H9 (cell line): ENCODE measurements around the gene CEACAM18. TPM values are rescaled to one million over a fixed set of nuclear protein-coding genes. Genes with fewer than 3 reads are reported as not detected.

Source experiments
- DNase-seq: peaks from one replicate; pipeline ENCODE4 v3.0.0-alpha.2; 2017
- H2AFZ ChIP-seq: one replicate; pipeline ENCODE4 v1.6.1; 2013; ENCODE audit warnings: mild to moderate bottlenecking, low read length, control low read depth, moderate library complexity
- H2AK5ac ChIP-seq: 2 replicates; pipeline ENCODE4 v1.6.1; 2013; ENCODE audit warnings: low read length, control low read depth, mixed read lengths; ENCODE audit not compliant: insufficient read length
- H2BK120ac ChIP-seq: one replicate; pipeline ENCODE4 v1.6.1; 2013; ENCODE audit warnings: low read depth, mild to moderate bottlenecking, low read length, control low read depth, inconsistent platforms; ENCODE audit not compliant: poor library complexity, severe bottlenecking
- H2BK12ac ChIP-seq: 2 replicates; pipeline ENCODE4 v1.6.1; 2013; ENCODE audit warnings: low read length, control low read depth, mixed read lengths, low read depth; ENCODE audit not compliant: insufficient read length
- H2BK15ac ChIP-seq: 2 replicates; pipeline ENCODE4 v1.6.1; 2013; ENCODE audit warnings: low read depth, low read length, control low read depth
- H2BK20ac ChIP-seq: one replicate; pipeline ENCODE4 v1.6.1; 2013; ENCODE audit warnings: low read depth, mild to moderate bottlenecking, low read length, control low read depth, inconsistent platforms; ENCODE audit not compliant: poor library complexity, severe bottlenecking
- H2BK5ac ChIP-seq: 2 replicates; pipeline ENCODE4 v1.6.1; 2013; ENCODE audit warnings: low read length, control low read depth, mixed read lengths; ENCODE audit not compliant: insufficient read length
- H3K14ac ChIP-seq: 2 replicates; pipeline ENCODE4 v1.6.1; 2013; ENCODE audit warnings: low read length, control low read depth; ENCODE audit not compliant: insufficient read depth
- H3K18ac ChIP-seq: 2 replicates; pipeline ENCODE4 v1.6.1; 2013; ENCODE audit warnings: low read depth, mild to moderate bottlenecking, mixed read lengths, low read length, control low read depth; ENCODE audit not compliant: insufficient read length
- H3K23ac ChIP-seq: 2 replicates; pipeline ENCODE4 v1.6.1; 2013; ENCODE audit warnings: low read length, control low read depth, mixed read lengths, low read depth; ENCODE audit not compliant: insufficient read length
- H3K23me2 ChIP-seq: 2 replicates; pipeline ENCODE4 v1.6.1; 2013; ENCODE audit warnings: low read depth, mild to moderate bottlenecking, mixed read lengths, low read length, control low read depth; ENCODE audit not compliant: insufficient read length, poor library complexity, severe bottlenecking
- H3K27ac ChIP-seq: 2 replicates; pipeline ENCODE4 v1.5.1; 2013; ENCODE audit warnings: low read length, control low read depth, mixed read lengths, low read depth; ENCODE audit not compliant: insufficient read length
- H3K27me3 ChIP-seq: 2 replicates; pipeline ENCODE4 v1.6.1; 2013; ENCODE audit warnings: low read length, control low read depth, inconsistent platforms; ENCODE audit not compliant: insufficient read depth
- H3K4ac ChIP-seq: 2 replicates; pipeline ENCODE4 v1.6.1; 2013; ENCODE audit warnings: low read depth, mild to moderate bottlenecking, control low read depth, inconsistent platforms, low read length, moderate library complexity
- H3K4me1 ChIP-seq: 2 replicates; pipeline ENCODE4 v1.6.1; 2013; ENCODE audit warnings: low read length, control low read depth, inconsistent platforms; ENCODE audit not compliant: insufficient read depth
- H3K4me2 ChIP-seq: 2 replicates; pipeline ENCODE4 v1.6.1; 2013; ENCODE audit warnings: low read length, control low read depth, mixed read lengths; ENCODE audit not compliant: insufficient read length, insufficient read depth
- H3K56ac ChIP-seq: 2 replicates; pipeline ENCODE4 v1.6.1; 2013; ENCODE audit warnings: low read depth, mild to moderate bottlenecking, mixed read lengths, low read length, control low read depth; ENCODE audit not compliant: insufficient read length
- H3K79me1 ChIP-seq: 2 replicates; pipeline ENCODE4 v1.6.1; 2013; ENCODE audit warnings: low read depth, mild to moderate bottlenecking, moderate library complexity, low read length, control low read depth, inconsistent platforms; ENCODE audit not compliant: insufficient read depth, poor library complexity, severe bottlenecking
- H3K79me2 ChIP-seq: 2 replicates; pipeline ENCODE4 v1.6.1; 2013; ENCODE audit warnings: low read length, control low read depth, inconsistent platforms; ENCODE audit not compliant: insufficient read depth
- H3K9ac ChIP-seq: 2 replicates; pipeline ENCODE4 v1.6.1; 2013; ENCODE audit warnings: low read length, control low read depth, mixed read lengths; ENCODE audit not compliant: insufficient read length; ENCODE audit errors: extremely low read depth
- H3K9me3 ChIP-seq: one replicate; pipeline ENCODE4 v1.6.1; 2013; ENCODE audit warnings: low read depth, low read length, inconsistent platforms; ENCODE audit not compliant: control insufficient read depth
- H3T11ph ChIP-seq: one replicate; pipeline ENCODE4 v1.6.1; 2013; ENCODE audit warnings: mild to moderate bottlenecking, low read length, control low read depth, inconsistent platforms
- H4K20me1 ChIP-seq: one replicate; pipeline ENCODE4 v1.6.1; 2013; ENCODE audit not compliant: control insufficient read depth, insufficient read length, insufficient read depth
- H4K5ac ChIP-seq: 2 replicates; pipeline ENCODE4 v1.6.1; 2013; ENCODE audit warnings: low read depth, mild to moderate bottlenecking, mixed read lengths, low read length, control low read depth; ENCODE audit not compliant: insufficient read length
- H4K8ac ChIP-seq: replicated peaks from 2 replicates; pipeline ENCODE4 v1.6.1; 2013; ENCODE audit warnings: low read length, control low read depth, mixed read lengths, low read depth; ENCODE audit not compliant: insufficient read length
- H4K91ac ChIP-seq: 2 replicates; pipeline ENCODE4 v1.6.1; 2013; ENCODE audit warnings: low read depth, mild to moderate bottlenecking, moderate library complexity, mixed read lengths, low read length, control low read depth; ENCODE audit not compliant: insufficient read length
- H3K27ac Mint-ChIP-seq, 3 experiments: 2 replicates in 2 of 3; 3 replicates in 1 of 3; pipeline ENCODE4 v1.8.0; 2020 to 2021; ENCODE audit warnings: mixed read lengths in 3 of 3, mild to moderate bottlenecking in 1 of 3, moderate library complexity in 1 of 3
- H3K27me3 Mint-ChIP-seq: 2 replicates; pipeline ENCODE4 v1.8.0; 2021; ENCODE audit warnings: low read depth, mild to moderate bottlenecking, moderate library complexity, mixed read lengths
- H3K36me3 Mint-ChIP-seq, 3 experiments: 2 replicates in 2 of 3; 3 replicates in 1 of 3; pipeline ENCODE4 v1.8.0; 2020 to 2021; ENCODE audit warnings: low read depth in 3 of 3, mixed read lengths in 3 of 3; ENCODE audit not compliant: insufficient read depth in 1 of 3
- H3K4me1 Mint-ChIP-seq, 2 experiments: 2 replicates each; pipeline ENCODE4 v1.8.0; 2020; ENCODE audit warnings: mixed read lengths in 2 of 2
- H3K4me3 Mint-ChIP-seq, 2 experiments: 2 replicates in 1 of 2; 3 replicates in 1 of 2; pipeline ENCODE4 v1.8.0; 2020 to 2021; ENCODE audit warnings: mild to moderate bottlenecking in 2 of 2, mixed read lengths in 2 of 2, moderate library complexity in 1 of 2
- H3K9me3 Mint-ChIP-seq, 2 experiments: 2 replicates in 1 of 2; 3 replicates in 1 of 2; pipeline ENCODE4 v1.8.0; 2020; ENCODE audit warnings: mild to moderate bottlenecking in 2 of 2, mixed read lengths in 2 of 2, moderate library complexity in 1 of 2
- whole genome bisulfite sequencing: extraction: QIAGEN DNeasy Blood & Tissue Kit; methylation state at CpG from one replicate; pipeline ENCODE4 v1.1.7; 2013; ENCODE audit warnings: missing lambda C conversion rate, low lambda C conversion rate, mixed read lengths; ENCODE audit not compliant: insufficient read length; ENCODE audit errors: extremely low coverage; 5-methylcytosine and 5-hydroxymethylcytosine counted together
- total RNA-seq: library from RNA; stranded (reverse); gene quantifications from 2 replicates; pipeline ENCODE4 v1.2.1, GENCODE V29; 2021
- TF ChIP-seq, protein P1 (sequence below): fragments of 200-600 bp; sonication (generic); conservative IDR thresholded peaks from 3 replicates; pipeline ENCODE4 v1.8.0; 2021; ENCODE audit warnings: antibody characterized with exemption, mild to moderate bottlenecking

The CEACAM18 gene
- total RNA-seq, 1 experiment from 2014 or later, result not detected

- Histone ChIP-seq H4K8ac (no peak overlapping the region), H3K9me3 (no peaks in the 10 kb centered on the region), H4K20me1 (no peaks in the 10 kb centered on the region), H3K4ac (no peak overlapping the region), H3K27me3 (no peaks in the 10 kb centered on the region), H3K23ac (no peak overlapping the region), H3K27ac (no peak overlapping the region), H3K14ac (no peak overlapping the region), H2AK5ac (no peak overlapping the region), H2BK120ac (no peak overlapping the region), H3K79me1 (no peaks in the 10 kb centered on the region), H4K5ac (no peak overlapping the region), H3K18ac (no peak overlapping the region), H3T11ph (no peak overlapping the region), H2BK12ac (no peak overlapping the region), H4K91ac (no peak overlapping the region), H2BK15ac (no peak overlapping the region), H3K56ac (no peak overlapping the region), H3K4me2 (no peak overlapping the region), H3K9ac (no peak overlapping the region), H3K23me2 (no peaks in the 10 kb centered on the region), H2AFZ (no peak overlapping the region), H3K79me2 (no peaks in the 10 kb centered on the region), H2BK5ac (no peak overlapping the region), H3K4me1 (no peaks in the 10 kb centered on the region), H2BK20ac (no peak overlapping the region)
- TF ChIP-seq, protein P1, sequence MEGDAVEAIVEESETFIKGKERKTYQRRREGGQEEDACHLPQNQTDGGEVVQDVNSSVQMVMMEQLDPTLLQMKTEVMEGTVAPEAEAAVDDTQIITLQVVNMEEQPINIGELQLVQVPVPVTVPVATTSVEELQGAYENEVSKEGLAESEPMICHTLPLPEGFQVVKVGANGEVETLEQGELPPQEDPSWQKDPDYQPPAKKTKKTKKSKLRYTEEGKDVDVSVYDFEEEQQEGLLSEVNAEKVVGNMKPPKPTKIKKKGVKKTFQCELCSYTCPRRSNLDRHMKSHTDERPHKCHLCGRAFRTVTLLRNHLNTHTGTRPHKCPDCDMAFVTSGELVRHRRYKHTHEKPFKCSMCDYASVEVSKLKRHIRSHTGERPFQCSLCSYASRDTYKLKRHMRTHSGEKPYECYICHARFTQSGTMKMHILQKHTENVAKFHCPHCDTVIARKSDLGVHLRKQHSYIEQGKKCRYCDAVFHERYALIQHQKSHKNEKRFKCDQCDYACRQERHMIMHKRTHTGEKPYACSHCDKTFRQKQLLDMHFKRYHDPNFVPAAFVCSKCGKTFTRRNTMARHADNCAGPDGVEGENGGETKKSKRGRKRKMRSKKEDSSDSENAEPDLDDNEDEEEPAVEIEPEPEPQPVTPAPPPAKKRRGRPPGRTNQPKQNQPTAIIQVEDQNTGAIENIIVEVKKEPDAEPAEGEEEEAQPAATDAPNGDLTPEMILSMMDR, result no peak
- Mint-ChIP-seq H3K27me3 (peaks cover 37% of the 10 kb centered on the region), H3K4me1 (no peaks in the 10 kb centered on the region), H3K27ac (no peak overlapping the region), H3K9me3 (peaks cover 12 to 87% of the 10 kb centered on the region in 2 experiments), H3K4me3 (no peak overlapping the region), H3K36me3 (peaks cover 0 to 4% (median 0%) of the 10 kb centered on the region in 3 experiments; a peak in 2 of 7 replicates)
- WGBS, result no CpG with 5 or more reads among the region's 3 CpGs
- no peak for DNase-seq
Observed at GRCh38 chr19:51476164-51476563, 2.2 kb upstream of the CEACAM18 start.
